ENCODE data around the gene C5orf46.

C5orf46 gene

GRCh38 chr5:147913786-147914185, 7.4 kb upstream of the C5orf46 start:
- no peak for TF ChIP-seq REST (IDR thresholded peaks at IDR 0.05; ENCODE audit: low read depth)
- TF ChIP-seq NFIC (IDR thresholded peaks at IDR 0.05), result no peak
- TF ChIP-seq RAD21 (IDR thresholded peaks at IDR 0.05; ENCODE audit: low read depth), result no peak
- TF ChIP-seq CEBPB (IDR thresholded peaks at IDR 0.05), result no peak
- no peak for TF ChIP-seq CREB1 (IDR thresholded peaks at IDR 0.05; ENCODE audit: low read depth)
- TF ChIP-seq TAF1 (IDR thresholded peaks at IDR 0.05; ENCODE audit: low read depth), result no peak
- TF ChIP-seq YY1 (IDR thresholded peaks at IDR 0.05; ENCODE audit: low read depth), result no peak
- no peak for TF ChIP-seq FOXM1 (IDR thresholded peaks at IDR 0.05; ENCODE audit: borderline replicate concordance, low read depth)

- TF ChIP-seq RAD21 (IDR thresholded peaks at IDR 0.05; ENCODE audit: low read depth) (no peak), TAF1 (IDR thresholded peaks at IDR 0.05; ENCODE audit: low read depth) (no peak), REST (IDR thresholded peaks at IDR 0.05; ENCODE audit: low read depth) (no peak), CREB1 (IDR thresholded peaks at IDR 0.05; ENCODE audit: low read depth) (no peak), NFIC (IDR thresholded peaks at IDR 0.05) (no peak), EGR1 (IDR thresholded peaks at IDR 0.05) (no peak), EP300 (IDR thresholded peaks at IDR 0.05; ENCODE audit: borderline replicate concordance) (no peak), TEAD4 (IDR thresholded peaks at IDR 0.05) (no peak)
These were observed 5.7 kb upstream of the C5orf46 start for GRCh38 chr5:147912011-147912410.

- TF ChIP-seq RAD21 (IDR thresholded peaks at IDR 0.05; ENCODE audit: low read depth), result no peak
- TF ChIP-seq EGR1 (IDR thresholded peaks at IDR 0.05), result no peak
- TF ChIP-seq FOXM1 (IDR thresholded peaks at IDR 0.05; ENCODE audit: borderline replicate concordance, low read depth), result no peak
- TF ChIP-seq CEBPB (IDR thresholded peaks at IDR 0.05), result no peak
- no peak for TF ChIP-seq TAF1 (IDR thresholded peaks at IDR 0.05; ENCODE audit: low read depth)
- no peak for TF ChIP-seq EP300 (IDR thresholded peaks at IDR 0.05; ENCODE audit: borderline replicate concordance)
- TF ChIP-seq NFIC (IDR thresholded peaks at IDR 0.05), result no peak
These were observed 5.1 kb upstream of the C5orf46 start for GRCh38 chr5:147911427-147911826.

- TF ChIP-seq RAD21 (IDR thresholded peaks at IDR 0.05; ENCODE audit: low read depth), result no peak
- no peak for TF ChIP-seq TCF12 (IDR thresholded peaks at IDR 0.05; ENCODE audit: low read depth)
- TF ChIP-seq REST (IDR thresholded peaks at IDR 0.05; ENCODE audit: low read depth), result no peak
- TF ChIP-seq TAF1 (IDR thresholded peaks at IDR 0.05; ENCODE audit: low read depth), result no peak
- TF ChIP-seq YY1 (IDR thresholded peaks at IDR 0.05; ENCODE audit: low read depth), result no peak
- TF ChIP-seq EP300 (IDR thresholded peaks at IDR 0.05; ENCODE audit: borderline replicate concordance), result no peak
- no peak for TF ChIP-seq TEAD4 (IDR thresholded peaks at IDR 0.05)
- no peak for TF ChIP-seq EGR1 (IDR thresholded peaks at IDR 0.05)
- no peak for TF ChIP-seq FOXM1 (IDR thresholded peaks at IDR 0.05; ENCODE audit: borderline replicate concordance, low read depth)
- no peak for TF ChIP-seq CREB1 (IDR thresholded peaks at IDR 0.05; ENCODE audit: low read depth)
These were observed 2.2 kb downstream of the C5orf46 start for GRCh38 chr5:147904110-147904509.

GRCh38 chr5:147902609-147903115, 3.7 kb downstream of the C5orf46 start:
- TF ChIP-seq ZBTB7A (IDR thresholded peaks at IDR 0.05; ENCODE audit: low read depth), result no peak
- no peak for TF ChIP-seq TAF1 (IDR thresholded peaks at IDR 0.05; ENCODE audit: low read depth)
- TF ChIP-seq MAX (IDR thresholded peaks at IDR 0.05), result no peak
- no peak for TF ChIP-seq REST (IDR thresholded peaks at IDR 0.05; ENCODE audit: low read depth)
- TF ChIP-seq FOXM1 (IDR thresholded peaks at IDR 0.05; ENCODE audit: borderline replicate concordance, low read depth), result no peak
- TF ChIP-seq TCF12 (IDR thresholded peaks at IDR 0.05; ENCODE audit: low read depth), result no peak
- TF ChIP-seq YY1 (IDR thresholded peaks at IDR 0.05; ENCODE audit: low read depth), result no peak
- no peak for TF ChIP-seq NFIC (IDR thresholded peaks at IDR 0.05)
- no peak for TF ChIP-seq TEAD4 (IDR thresholded peaks at IDR 0.05)

Data from Ishikawa (cell line).